Raji (cell line): ENCODE measurements around the gene DDN.

Source experiments
- POLR2A ChIP-seq: IDR thresholded peaks from 2 replicates; pipeline ENCODE4 v1.6.1; 2011; ENCODE audit warnings: low read depth, low read length, control low read depth; ENCODE audit not compliant: insufficient read depth

The DDN gene

GRCh38 chr12:49022558-49023178 lies 23.5 kb upstream of the DDN start:
- TF ChIP-seq POLR2A = no peak

- TF ChIP-seq POLR2A = no peak
Measured at GRCh38 chr12:49021292-49021915, 22.2 kb upstream of the DDN start.

GRCh38 chr12:49020441-49020840 lies 21.3 kb upstream of the DDN start:
- no peak for TF ChIP-seq POLR2A

- no peak for TF ChIP-seq POLR2A
Measured at GRCh38 chr12:49019443-49020324, 20.5 kb upstream of the DDN start.

- TF ChIP-seq POLR2A = no peak
Measured at GRCh38 chr12:49019120-49019430, 19.9 kb upstream of the DDN start.

GRCh38 chr12:49018261-49019119 lies 19.3 kb upstream of the DDN start, which contains the start of gene PRKAG1:
Gene PRKAG1 (minus strand): TSS chr12:49018776. CDS start chr12:49018740, 36 bp downstream.
- peak; percentile 84 for TF ChIP-seq POLR2A

- TF ChIP-seq POLR2A = no peak
Measured at GRCh38 chr12:49017891-49018260, 18.7 kb upstream of the DDN start.

- TF ChIP-seq POLR2A = no peak
Measured at GRCh38 chr12:49015196-49015595, 16.0 kb upstream of the DDN start.

- no peak for TF ChIP-seq POLR2A
Measured at GRCh38 chr12:49014547-49014946, 15.4 kb upstream of the DDN start.

- no peak for TF ChIP-seq POLR2A
Measured at GRCh38 chr12:49013428-49013827, 14.3 kb upstream of the DDN start.

- no peak for TF ChIP-seq POLR2A
Measured at GRCh38 chr12:49012739-49013138, 13.6 kb upstream of the DDN start.

GRCh38 chr12:49010092-49010668 lies 11.0 kb upstream of the DDN start:
- no peak for TF ChIP-seq POLR2A

- TF ChIP-seq POLR2A = no peak
Measured at GRCh38 chr12:49008943-49009342, 9.8 kb upstream of the DDN start.

GRCh38 chr12:49000346-49000745 lies 1.2 kb upstream of the DDN start:
- TF ChIP-seq POLR2A = no peak
